COLO829 (cell line): ENCODE data around the gene KDM8.

Source experiments
- DNase-seq: peaks from one replicate; pipeline ENCODE4 v3.0.0; 2012; ENCODE audit warnings: low spot score

KDM8 gene

DNA sequence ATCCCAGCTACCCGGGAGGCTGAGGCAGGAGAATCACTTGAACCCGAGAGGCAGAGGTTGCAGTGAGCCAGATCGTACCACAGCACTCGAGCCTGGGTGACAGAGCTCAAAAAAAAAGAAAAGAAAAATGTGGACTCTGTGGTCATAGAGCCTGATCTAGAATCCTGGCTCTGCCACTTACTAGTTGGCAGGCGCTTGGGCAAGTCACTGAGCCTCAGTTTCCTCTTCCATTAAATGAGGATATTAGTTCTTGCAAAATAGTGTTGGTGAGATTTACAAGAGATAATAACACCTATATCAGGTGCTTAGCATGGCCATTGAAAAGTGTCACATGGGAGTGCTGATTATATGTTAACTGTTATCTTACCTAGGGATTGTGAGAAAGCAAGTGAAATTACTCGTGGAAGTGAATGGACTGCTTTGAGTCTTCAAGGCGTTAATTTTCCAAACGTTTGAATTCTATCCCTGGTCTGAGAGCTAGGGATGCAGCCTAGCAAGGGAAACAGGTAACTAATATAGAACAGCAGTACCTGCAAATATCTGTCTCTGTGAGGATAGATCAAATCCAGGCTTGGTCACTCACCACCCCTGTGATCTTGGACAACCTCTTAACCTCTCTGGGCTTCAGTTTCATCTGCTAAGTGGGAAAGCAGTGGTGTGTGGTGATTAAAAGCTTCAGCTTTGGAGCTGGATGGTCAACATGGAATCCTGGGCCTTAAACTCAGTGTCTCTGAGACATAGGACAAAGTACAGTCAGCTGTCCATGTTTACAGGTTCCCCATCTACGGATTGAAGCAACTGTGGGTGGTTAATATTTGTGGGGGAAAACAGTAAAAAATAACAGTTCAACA is 66.2 kb downstream of the KDM8 start:
- DNase-seq, result no peak

DNA sequence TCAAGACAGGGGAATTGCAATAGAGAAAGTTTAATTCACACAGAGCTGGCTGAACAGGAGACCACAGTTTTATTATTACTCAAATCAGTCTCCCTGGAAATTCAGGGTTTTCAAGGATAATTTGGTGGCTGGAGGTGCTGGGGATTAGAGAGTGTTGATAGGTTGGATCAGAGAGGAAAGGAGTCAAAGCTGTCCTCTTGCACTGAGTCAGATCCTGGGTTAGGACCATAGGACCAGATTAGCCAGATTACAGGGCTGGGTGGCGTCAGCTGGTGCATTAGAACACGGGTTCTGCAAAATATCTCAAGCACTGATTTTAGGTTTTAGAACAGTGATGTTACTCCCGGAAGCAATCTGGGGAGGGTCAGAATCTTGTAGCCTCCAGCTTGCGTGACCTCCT is 67.0 kb downstream of the KDM8 start:
- no peak for DNase-seq
